NOMO-1 treated with DMSO at 0.1 percent for 48 hours (cell line): ENCODE measurements around the gene LRRC4C.
A peak's percentile ranks its signal among the peaks of the same experiment; 100 is the strongest.
"Not testable (repeated sequence)": the region's sequence is repeated elsewhere in the genome, so short reads cannot be mapped to it uniquely, and the experiment has no call there.

Experiments used
- DNase-seq: peaks from one replicate; lab custom pipeline; 2025; ENCODE audit not compliant: unreplicated experiment; lab: John Stamatoyannopoulos, UW

LRRC4C gene

DNA sequence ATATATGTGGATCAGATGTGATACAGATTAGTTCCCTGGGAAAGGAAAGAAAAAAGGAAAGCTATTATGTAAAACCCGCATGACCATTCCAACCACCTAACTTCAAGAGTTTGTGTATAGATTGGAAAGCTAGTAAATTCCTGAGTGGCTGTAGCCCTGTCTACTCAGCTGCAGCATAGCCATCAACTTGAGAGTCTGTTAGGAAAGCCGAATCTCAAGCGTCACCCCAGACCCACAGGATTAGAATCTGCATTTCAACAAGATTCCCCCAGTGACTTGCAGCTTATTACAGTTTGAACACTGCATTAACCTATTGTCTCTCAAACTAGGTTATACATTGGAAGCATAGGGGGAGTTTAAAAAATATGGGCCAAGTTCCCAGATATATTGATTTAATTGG lies 921.7 kb downstream of the LRRC4C start:
- DNase-seq: no peak

DNA sequence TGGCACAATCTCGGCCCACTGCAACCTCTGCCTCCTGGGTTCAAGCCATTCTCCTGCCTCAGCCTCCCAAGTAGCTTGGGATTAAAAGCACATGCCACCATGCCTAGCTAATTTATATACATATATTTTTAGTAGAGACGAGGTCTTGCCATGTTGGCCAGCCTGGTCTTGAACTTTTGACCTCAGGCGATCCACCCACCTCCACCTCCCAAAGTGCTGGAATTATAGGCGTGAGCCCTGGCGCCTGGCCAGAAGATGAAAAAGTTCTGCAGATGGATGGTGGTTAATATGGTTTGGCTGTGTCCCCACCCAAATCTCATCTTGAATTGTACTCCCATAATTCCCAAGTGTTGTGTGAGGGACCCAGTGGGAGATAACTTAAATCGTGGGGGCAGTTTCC lies 937.4 kb downstream of the LRRC4C start:
- DNase-seq: not testable (repeated sequence)

DNA sequence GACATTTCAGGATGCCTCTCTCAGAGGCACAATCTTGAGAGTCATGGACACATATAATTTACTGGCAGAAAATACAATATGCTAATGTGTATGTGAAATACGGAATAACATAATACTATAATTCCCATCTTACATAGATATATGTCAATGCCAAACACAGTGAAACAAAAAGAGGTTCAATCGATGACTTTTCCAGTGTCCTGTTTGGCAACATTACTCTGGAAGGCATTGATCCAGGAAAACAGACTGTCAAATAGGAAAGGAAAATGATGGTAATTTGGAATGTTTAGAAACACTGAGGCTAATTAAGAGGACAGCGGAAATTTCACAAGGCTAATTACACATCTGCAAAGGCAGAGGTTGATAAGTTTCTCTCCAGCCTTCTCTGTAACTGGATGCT lies 942.3 kb downstream of the LRRC4C start:
- DNase-seq: no peak

DNA sequence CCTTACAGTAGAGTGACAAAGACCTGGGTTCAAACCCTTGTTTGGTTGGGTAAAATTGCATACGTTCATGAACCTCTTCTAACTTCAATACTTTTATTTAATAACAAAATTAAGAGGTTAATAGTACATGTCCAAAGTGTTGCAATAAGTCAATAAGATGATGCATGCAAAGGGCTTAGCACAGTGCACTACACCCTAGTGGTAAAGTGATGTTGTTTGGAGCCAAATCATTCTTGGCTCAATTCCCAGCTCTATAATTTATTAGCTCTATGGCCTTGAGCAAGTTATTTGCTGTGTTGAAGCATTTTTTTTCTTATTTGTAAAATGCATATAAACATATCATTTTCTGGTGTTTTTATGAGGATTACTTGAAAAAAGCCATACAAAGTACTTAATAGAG lies 945.3 kb downstream of the LRRC4C start:
- DNase-seq: no peak

DNA sequence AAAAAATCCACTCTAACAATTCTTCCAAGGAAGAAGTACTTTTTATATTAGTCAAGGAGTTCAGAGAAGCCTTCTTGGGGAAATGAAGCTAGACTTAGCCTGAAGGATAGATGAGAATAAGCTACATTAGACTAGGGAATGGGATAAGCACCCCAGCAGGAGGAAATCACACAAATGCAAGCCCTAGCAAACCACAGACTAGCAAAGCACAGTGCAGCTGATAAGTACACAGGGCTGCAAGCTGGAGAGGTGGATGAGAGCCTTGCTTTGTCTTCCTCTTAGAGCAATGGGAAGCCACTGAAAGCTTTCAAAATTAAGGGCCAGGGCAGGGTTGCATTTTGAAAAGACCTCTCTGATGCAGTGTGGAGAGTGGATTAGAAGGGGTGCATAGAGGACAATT lies 946.2 kb downstream of the LRRC4C start:
- DNase-seq: no peak

DNA sequence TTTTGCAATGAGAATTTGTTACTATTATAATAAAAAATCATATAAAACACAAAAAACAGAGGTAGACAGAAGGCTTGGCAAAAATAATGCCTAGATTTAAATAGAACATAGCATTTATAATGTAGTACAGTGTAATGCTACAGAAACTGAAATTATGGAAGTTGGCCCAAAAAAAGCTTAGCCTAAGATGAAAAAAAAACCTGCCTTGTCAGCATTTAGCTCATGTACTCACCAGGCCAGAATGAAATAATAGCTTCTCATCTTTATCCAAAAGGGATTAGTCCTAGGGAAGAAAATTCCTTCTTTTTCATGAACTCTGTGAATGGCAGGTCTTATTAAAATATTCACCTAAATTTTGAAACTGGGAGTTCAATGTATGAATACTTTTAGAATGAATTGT lies 951.1 kb downstream of the LRRC4C start:
- no peak for DNase-seq

DNA sequence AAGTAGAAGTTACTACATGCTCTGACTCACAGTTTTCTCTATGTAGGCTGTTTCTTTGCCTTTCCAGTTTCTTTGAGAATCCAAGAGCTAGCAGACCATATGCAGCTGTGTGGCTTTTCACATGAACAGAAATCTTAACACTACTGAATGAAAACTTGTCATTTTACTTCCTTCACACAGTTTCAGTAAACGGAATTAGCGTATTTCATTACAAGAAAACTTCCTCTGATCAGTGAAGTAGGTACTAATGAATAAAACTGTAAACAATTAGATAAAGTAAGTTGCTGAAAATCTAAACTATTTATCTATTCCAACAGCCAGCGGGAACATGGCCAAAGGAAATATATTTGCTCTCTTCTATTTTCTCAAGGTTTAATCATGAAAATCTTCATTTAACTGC lies 953.2 kb downstream of the LRRC4C start:
- no peak for DNase-seq

DNA sequence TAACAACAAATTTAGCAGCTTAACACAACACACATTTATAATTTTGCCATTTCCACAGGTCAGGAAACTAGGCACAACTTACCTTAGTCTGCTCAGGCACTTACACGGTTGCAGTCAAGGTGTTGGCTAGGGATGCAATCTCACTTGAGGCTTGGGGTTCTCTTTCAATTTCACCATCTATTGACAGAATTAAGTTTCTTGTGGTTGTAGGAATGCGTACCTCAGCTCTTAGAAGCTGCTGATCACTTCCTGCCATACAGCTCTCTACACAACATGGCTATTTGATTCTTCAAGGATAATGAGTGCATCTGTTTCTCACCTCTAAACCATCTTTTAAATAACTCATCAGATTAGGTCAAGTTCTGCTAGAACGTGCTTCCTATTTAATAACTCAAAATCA lies 968.1 kb downstream of the LRRC4C start:
- DNase-seq: no peak

DNA sequence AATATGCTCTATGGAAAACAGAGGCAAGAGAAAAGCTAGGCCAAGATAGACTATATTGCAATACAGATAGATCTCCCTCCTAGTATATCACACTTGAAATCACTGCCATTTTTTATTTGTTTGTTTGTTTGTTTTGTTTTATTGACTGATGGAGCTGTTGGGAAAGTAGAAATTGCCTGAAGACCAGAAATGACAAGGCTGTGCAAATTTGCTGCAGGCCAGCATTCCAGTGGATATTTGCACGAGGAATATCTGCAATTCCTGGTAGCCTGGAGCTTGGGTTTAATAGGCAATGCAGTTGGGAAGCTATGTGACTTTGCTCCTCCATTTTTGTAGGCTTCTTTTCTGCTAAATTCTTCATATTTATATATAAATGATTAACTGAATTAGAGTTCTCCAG lies 991.7 kb downstream of the LRRC4C start:
- no peak for DNase-seq

DNA sequence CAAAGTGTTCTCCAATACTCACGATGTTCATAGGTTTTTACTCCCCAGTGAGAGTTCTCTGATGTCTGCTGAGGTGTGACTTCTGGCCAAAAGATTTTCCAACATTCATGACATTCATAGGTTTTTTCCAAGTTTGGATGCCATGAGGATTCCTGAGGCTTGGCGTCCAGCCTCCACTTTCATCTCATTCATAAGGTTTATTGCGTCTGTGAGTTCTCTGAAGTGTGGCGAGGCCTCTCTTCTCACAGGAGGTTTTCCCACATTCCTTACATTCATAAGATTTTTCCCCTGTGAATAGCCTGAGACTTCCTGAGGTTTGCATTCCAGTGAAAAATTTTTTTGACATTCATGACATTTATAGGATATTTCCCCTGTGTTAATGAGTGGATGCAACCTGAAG lies 1014.1 kb downstream of the LRRC4C start:
- DNase-seq: no peak

DNA sequence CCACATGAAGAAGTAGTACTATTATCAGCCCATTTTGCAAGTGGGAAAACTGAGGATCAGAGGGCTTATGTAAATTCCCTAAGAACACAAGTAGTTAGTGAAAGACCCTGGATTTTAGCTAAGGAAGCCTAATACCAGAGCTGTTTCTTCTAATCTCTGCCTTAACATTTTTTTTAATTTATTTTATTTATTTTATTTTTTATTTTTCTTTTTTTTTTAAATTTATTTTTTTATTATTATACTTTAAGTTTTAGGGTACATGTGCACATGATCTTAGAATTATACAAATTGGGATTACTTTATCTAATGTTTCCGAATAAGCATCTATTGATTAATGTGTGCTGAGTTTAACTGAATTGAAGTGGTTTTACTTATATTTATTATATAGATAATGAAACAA lies 1015.3 kb downstream of the LRRC4C start:
- no peak for DNase-seq

DNA sequence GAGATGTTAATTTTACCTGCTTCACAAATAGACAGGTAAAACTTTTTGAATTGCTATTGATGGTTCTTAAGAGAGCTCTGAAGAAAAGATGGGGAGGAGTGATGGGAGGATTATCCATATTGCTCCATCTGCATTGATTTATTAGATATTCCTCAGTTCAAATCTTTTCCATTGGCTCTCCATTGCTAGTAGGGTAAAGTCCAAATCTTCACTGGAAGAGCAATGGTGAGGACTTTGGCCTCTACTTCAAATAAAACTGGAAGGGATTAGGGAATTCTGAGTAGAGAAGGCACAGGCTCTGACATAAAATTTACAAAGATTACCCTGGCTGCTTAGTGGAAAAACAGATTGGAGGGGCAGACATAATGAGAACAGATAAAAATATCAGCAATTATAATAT lies 1024.1 kb downstream of the LRRC4C start:
- no peak for DNase-seq

DNA sequence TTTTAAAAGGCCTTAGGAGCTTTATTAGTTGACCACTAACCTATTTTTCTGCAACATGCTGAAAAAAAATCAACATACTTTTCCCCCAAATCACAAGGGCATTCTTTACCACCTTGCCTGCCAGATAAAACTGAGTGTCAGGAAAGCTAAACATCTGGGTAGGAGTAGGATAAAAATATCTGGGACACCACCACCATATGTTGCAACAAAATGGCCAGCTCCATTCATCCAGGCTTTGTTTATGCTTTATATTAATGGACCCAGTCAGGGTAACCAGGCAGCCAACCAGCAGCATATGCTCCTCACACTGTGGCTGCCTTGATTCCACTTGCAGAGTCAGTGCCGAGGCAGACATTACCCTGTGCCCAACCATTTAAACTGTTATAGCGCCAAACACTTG lies 1024.5 kb downstream of the LRRC4C start:
- DNase-seq: no peak

DNA sequence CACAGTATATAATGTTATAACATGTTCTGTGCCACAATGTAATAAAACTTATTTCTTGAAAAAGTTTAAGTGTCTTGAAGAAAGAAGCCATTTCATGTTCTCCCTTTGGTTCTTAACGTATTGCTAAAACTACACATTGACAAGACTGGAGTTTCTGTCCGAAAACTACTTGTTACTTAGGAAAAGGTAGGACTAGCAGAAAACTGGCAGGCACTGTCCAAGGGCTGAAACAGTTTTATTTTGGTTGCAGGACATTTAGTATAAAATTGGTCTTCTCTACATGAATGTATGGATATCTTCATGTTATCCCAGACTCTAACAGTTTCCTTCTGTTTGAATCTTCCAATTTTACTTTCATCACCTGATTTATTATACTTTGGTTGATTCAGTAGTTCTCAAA lies 1027.1 kb downstream of the LRRC4C start:
- DNase-seq: no peak

DNA sequence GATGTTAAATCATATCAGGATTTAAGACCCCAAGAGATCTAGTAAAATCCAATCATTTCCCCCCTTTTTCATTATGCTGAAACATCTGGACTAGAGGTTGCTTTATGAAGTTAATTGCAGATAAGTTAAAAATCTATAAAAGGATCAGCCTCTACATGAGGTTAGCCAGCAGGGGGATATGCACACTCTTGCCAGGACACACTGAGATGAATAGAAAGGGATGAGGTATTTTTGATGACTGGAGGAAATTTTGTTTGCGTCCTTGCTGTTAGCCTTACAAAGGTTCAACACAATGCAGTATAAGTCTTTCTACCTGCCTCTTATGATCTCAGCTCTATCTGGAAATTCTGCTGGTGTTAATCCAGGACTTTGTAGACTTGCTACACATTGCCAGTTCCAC lies 1034.3 kb downstream of the LRRC4C start:
- DNase-seq: no peak

DNA sequence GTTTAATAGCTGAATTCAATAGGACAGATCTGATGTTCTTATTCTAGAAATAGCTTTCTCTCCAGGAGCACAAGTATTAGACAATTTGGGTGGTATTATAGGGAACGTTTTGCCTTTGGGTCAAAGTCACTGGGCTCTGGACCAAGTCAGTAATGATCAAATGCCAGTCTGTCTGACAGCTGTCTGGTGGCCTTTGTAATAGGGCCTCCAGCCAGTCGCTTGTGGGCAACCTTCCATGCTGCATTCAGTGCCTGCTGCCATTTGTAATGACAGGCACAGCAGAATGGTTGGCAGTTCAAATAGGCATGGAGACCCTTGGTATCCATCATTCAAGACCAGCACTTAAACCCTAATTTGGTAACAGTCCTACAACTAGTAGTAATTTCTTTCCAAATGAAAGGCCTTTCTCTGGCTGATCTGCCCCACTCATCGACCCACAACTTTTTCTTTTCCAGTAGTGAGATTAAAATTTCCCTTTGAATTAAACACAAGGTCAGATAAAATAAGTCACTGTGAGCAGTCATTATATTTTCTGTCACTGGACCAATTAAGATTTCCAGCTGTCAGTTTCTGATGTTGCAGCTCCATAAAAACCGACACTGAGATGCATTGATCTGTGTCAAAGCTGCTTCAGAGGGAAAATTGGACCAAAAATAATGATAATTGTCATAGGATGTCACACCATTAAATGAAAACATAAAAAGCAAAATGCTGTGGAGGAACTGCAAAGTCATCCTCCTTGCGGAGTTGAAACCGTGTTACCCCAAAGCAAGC lies 1038.1 kb downstream of the LRRC4C start:
- DNase-seq: no peak

DNA sequence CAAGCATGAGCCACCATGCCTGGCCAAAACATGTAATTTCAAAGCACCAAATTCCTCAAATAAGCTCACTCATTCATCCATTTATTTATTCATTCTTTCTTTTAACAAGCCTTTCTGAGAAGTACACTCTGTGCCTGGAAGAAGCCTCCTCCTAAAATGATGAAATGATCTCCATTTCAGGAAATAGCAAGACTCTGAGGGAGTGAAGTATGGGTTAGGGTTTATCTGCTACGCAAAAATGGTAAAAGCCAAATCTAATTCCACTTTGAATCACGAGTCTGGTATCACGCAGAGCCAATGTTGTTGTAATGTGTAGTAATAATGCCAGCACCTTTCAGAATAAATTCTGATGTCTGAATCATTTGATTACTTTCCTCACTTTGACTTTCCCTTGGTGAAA lies 1041.8 kb downstream of the LRRC4C start:
- no peak for DNase-seq

DNA sequence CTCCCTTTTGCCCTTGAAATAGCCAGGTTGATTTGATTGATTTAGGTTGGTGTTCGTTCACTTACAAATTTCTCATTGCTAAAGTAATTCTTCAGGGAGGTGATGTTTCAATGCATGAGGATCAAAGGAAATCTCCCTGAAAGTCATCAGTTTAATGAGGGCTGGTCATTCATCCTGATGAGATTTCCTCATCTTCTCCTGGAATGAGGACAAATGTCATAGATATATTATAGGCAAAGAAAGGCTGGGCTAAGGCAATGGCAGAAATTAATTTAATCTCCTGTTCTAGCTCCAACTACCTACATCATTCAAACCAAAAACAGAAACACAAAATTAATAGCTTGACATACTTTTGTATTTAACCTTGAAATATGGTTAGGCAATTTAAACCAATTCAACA lies 1052.1 kb downstream of the LRRC4C start:
- DNase-seq: no peak

DNA sequence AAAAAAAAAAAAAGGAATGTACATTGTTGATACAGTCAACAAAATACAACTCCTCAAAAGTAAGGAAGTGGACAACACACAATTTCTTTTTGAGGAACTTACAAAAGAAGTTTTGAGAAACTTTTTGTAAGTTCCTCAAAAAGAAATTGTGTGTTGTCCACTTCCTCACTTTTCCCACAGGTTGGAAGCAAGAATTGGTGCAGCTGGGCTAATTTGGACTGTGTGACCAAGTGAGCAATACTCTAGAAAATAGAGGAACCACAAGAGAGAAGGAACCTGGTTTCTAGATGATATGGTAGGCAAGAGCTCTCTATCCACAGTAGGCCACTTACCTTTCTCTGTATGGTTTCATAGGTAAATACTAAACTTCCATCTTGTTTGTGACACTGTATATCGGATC lies 1053.8 kb downstream of the LRRC4C start:
- peak; percentile 49 for DNase-seq

DNA sequence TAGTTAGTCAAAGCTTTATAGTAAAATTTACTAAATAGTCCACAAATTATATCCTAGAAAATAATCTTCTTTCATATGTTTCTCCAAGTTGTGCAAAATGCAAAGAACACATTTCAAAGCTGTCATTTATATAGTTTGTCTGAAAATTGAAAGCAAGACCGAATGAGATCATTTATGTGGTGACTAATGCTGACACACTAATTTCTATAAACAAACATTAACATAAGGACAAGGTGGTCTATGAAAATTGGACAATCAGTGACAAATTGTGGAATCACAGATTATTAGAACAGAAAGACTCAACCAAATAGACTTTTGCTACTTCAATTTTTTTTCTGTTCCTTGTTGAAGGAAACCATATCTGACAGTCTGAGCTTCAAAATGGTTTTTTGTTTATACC lies 1056.1 kb downstream of the LRRC4C start:
- no peak for DNase-seq

DNA sequence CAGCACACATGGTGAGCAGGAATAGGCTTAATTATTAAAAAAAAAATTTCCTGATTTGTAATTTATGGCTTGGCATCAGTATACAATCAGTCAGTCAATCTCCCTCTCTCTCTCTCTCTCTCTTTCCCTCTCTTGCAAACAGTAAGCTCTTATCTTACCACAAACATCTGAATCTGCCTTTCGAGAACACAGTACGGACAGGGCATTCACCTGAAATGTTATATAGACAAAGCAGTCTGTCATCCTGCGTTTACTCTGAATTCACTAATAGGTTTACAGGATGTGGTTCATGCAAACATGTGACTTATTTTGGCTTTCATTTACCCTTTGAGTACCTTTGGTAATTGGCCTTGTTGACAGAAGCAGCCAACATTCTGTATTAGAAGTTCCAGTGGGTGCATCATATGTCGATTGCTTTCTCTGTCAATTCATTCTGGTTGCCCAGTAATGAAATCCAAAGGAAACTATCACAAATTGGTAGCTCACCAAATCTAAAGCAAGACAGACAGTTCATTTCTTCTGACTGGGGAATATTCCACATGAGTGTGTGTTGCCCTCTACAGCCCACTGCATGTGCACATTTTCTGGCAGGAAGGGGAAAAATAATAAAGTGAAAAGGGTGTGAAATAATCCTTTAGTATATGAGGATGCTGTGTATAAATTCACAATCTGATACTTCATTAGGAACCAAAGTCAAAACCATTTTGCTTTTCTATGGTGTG lies 1058.2 kb downstream of the LRRC4C start:
- no peak for DNase-seq

DNA sequence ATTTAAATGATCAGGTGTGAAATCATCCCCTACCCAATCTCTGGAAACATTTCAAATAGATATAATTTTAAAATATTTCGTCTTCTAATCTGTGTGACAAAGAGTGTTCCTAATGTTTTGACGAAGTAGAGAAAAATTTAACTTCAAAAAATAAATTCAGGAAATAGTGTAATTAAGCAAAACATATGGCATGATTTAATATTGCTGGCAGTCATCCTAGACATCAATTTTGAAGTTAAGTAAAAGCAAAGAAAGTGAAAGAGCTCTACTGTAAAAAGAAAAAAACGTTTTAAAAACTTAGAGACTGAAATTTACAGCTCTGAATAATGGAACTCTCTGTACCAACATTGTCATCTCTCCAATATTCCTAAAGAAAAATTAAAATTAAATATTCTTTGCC lies 1062.3 kb downstream of the LRRC4C start:
- no peak for DNase-seq

DNA sequence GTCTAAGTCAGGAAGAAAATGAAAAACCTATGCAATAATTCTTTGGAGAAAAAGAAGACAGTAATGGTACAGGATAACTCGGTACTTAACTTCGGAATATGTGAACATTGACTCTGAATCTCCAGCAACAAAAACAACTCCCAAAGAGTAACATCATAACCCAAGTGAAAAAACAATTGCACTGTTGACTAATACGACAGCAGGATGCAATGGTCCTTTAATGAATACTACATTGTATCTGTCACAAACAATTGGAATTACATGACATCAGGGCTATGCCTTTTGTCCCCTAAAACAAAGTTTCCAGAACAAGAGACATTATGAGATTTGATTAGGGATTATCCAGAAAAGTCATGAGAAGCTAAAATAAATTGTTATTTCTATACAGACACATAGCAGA lies 1065.9 kb downstream of the LRRC4C start:
- DNase-seq: no peak
